ENCODE results near the gene TACC2. TPM values are rescaled to one million over a fixed set of nuclear protein-coding genes. Genes with fewer than 3 reads are reported as not detected.

TACC2 gene
- total RNA-seq, 4 donors from 2014 or later: 63.1 to 102 (median 74.9) TPM

DNA sequence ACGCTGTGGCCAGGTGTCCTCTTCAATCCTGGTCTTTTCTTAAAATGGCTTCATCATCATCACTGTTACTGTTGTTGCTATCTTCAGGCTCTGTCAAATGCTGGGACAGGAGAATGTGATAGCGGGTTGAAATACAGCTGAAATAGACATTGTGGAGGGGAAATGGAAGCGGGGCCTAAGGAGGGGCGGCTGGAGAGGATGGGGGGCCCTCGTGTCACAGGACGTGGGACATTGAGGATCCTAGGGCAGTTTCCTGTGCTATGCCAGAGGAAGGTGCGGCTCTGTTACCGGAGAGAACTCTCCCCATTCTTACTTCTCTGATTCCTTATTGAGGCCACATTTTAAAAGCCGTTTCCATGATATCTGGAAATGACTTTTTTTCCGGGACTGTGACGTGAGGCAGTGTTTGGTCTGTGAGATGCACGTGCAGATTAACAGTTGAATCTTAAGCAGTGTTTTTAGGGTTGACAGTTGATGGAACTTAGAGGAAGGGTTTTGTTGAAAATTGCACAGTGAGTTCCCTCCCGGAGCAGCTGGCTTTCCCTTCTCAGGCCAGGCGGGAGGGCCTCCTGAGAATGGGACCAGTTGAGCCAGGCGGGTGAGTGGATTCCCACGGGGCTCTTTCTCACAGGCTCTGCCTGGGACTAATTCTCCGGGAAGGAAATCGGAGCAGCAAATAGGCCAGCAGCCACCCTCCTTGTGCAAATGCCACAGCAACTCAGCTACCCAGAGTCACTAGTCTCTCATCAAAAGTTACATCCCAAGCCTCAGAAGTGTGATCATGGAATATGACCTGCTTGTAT is 125.2 kb downstream of the TACC2 start:
- peak overlapping the region; percentile 78 to 89 for H3K4me3 ChIP-seq
- H3K4me1 ChIP-seq: peaks cover 12 to 74% (median 31%) of the 10 kb centered on the region in 3 donors
- peak overlapping the region; percentile 97 to 100 (median 99) for H3K27ac ChIP-seq
- 8 to 19% methylated on average over 9 to 14 of the region's 18 CpGs for WGBS, 2 donors (ENCODE audit: low coverage in 1 of 2)
- TF ChIP-seq POLR2AphosphoS5 (IDR thresholded peaks at IDR 0.05) (peak; percentile 32), EP300 (IDR thresholded peaks at IDR 0.05) (no peak)
- TF ChIP-seq, protein P1, sequence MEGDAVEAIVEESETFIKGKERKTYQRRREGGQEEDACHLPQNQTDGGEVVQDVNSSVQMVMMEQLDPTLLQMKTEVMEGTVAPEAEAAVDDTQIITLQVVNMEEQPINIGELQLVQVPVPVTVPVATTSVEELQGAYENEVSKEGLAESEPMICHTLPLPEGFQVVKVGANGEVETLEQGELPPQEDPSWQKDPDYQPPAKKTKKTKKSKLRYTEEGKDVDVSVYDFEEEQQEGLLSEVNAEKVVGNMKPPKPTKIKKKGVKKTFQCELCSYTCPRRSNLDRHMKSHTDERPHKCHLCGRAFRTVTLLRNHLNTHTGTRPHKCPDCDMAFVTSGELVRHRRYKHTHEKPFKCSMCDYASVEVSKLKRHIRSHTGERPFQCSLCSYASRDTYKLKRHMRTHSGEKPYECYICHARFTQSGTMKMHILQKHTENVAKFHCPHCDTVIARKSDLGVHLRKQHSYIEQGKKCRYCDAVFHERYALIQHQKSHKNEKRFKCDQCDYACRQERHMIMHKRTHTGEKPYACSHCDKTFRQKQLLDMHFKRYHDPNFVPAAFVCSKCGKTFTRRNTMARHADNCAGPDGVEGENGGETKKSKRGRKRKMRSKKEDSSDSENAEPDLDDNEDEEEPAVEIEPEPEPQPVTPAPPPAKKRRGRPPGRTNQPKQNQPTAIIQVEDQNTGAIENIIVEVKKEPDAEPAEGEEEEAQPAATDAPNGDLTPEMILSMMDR (IDR thresholded peaks at IDR 0.05): no peak
- no peaks in the 10 kb centered on the region for H3K9me3 ChIP-seq
- no peaks in the 10 kb centered on the region for H3K36me3 ChIP-seq
- H3K27me3 ChIP-seq: no peaks in the 10 kb centered on the region
- ATAC-seq: no peak

DNA sequence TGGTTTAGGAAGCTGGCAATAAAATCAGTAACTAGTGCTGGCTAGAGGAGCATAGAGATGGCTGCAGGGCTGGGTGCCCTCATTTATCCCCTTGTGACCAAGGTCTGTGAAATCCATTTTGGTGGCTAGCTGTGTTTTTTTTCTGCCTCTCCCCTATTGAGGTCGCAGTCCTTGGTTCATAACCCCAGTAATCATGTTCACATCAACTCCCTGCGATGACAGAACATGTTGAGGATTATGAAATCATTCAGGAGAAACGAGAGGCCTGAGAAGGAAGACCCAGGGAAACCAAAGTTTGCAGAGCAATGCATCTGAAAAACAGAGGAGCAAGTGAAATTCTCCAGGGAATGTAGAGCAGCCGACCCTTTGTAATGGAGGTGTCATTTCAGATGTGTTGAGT is 126.9 kb downstream of the TACC2 start:
- peaks cover 12 to 84% (median 31%) of the 10 kb centered on the region in 3 donors for H3K4me1 ChIP-seq
- H3K27ac ChIP-seq: peak overlapping the region in 3 of 4 donors; percentile 97 to 100 (median 100)
- no peaks in the 10 kb centered on the region for H3K27me3 ChIP-seq
- H3K36me3 ChIP-seq: peaks cover 0 to 9% of the 10 kb centered on the region in 2 donors
- no peaks in the 10 kb centered on the region for H3K9me3 ChIP-seq
- 39 to 52% methylated on average over 3 of the region's 4 CpGs for WGBS, 2 donors (ENCODE audit: low coverage in 1 of 2)
- TF ChIP-seq, protein P1 (IDR thresholded peaks at IDR 0.05): no peak
- no peak for TF ChIP-seq EP300 (IDR thresholded peaks at IDR 0.05)
- TF ChIP-seq POLR2A (IDR thresholded peaks at IDR 0.05): no peak
- TF ChIP-seq POLR2AphosphoS5 (IDR thresholded peaks at IDR 0.05): no peak
- no peak overlapping the region for H3K4me3 ChIP-seq
- ATAC-seq: no peak

DNA sequence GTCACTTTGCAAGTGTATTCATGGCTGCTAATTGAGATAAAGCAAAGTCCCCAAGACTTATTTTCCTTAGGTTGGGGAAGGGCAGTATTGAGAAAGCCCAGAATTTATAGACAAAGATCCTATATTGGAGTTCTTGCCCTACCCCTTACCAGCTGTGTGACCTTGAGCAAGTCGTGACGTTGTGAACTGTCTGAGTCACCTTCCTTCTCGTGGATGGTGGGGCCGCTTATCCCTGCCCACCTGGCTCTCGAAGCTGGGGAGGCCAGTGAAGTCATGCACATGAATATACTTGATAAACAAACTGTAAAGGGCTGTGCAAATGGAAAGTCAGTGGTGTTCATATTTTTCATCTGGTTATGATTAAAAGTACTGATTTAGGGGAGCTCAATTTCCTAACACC is 127.4 kb downstream of the TACC2 start:
- no peak for ATAC-seq
- 32 to 33% methylated on average over 3 to 5 of the region's 5 CpGs for WGBS, 2 donors (ENCODE audit: low coverage in 1 of 2)
- peaks cover 0 to 13% of the 10 kb centered on the region in 2 donors for H3K36me3 ChIP-seq
- peaks cover 12 to 85% (median 31%) of the 10 kb centered on the region in 3 donors for H3K4me1 ChIP-seq
- H3K27ac ChIP-seq: peak overlapping the region in 3 of 4 donors; percentile 97 to 100 (median 100)
- TF ChIP-seq POLR2AphosphoS5 (IDR thresholded peaks at IDR 0.05) (peak; percentile 32), POLR2A (IDR thresholded peaks at IDR 0.05) (no peak), EP300 (IDR thresholded peaks at IDR 0.05) (no peak)
- TF ChIP-seq, protein P1 (IDR thresholded peaks at IDR 0.05): no peak
- H3K27me3 ChIP-seq: no peaks in the 10 kb centered on the region
- H3K9me3 ChIP-seq: no peaks in the 10 kb centered on the region
- no peak overlapping the region for H3K4me3 ChIP-seq

DNA sequence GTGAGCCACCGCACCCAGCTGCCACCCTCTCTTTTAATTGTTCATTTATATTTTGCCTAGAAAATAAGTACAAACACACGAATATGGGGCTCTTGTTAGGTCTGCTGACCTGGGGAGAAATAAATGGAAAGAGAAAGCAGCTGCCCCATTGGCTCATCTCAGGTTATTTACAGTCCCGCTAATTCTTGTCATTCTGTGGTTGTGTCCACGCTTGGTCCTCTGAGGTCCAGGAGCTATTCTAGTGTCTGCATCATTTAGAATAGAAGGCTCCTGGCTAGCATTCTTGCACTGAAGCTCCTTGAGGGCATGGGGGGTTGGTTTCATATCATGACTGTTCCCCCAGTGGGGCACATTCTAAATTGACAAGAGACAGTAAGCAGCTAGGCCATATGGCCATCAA is 128.5 kb downstream of the TACC2 start:
- Histone ChIP-seq H3K4me1 (peaks cover 9 to 78% (median 23%) of the 10 kb centered on the region in 3 donors), H3K9me3 (no peaks in the 10 kb centered on the region), H3K27me3 (no peaks in the 10 kb centered on the region), H3K36me3 (peaks cover 0 to 17% of the 10 kb centered on the region in 2 donors), H3K4me3 (no peak overlapping the region), H3K27ac (peak overlapping the region in 3 of 4 donors; percentile 56 to 100 (median 100))
- no peak for TF ChIP-seq EP300 (IDR thresholded peaks at IDR 0.05)
- TF ChIP-seq, protein P1 (IDR thresholded peaks at IDR 0.05): no peak
- no peak for TF ChIP-seq POLR2AphosphoS5 (IDR thresholded peaks at IDR 0.05)
- TF ChIP-seq POLR2A (IDR thresholded peaks at IDR 0.05): no peak
- WGBS, 2 donors (ENCODE audit: low coverage in 1 of 2): 82 to 83% methylated on average over 1 to 4 of the region's 4 CpGs
- ATAC-seq: no peak

Measured in gastroesophageal sphincter (tissue), 4 donors.